IPS DF 6.9 (cell line): Measurements from ENCODE around the gene CCDC61.

ENCODE experiments used
- DNase-seq: peaks from one replicate; pipeline ENCODE4 v3.0.0-alpha.2; 2013; ENCODE audit warnings: low read depth, low spot score
- H3K27ac ChIP-seq: one replicate; pipeline ENCODE4 v1.5.1; 2013; ENCODE audit warnings: low read length, control low read depth
- H3K27me3 ChIP-seq: 2 replicates; pipeline ENCODE4 v1.6.1; 2013; ENCODE audit warnings: mild to moderate bottlenecking, low read length; ENCODE audit not compliant: control insufficient read depth, insufficient read depth
- H3K36me3 ChIP-seq: 2 replicates; pipeline ENCODE4 v1.6.1; 2013; ENCODE audit warnings: low read length; ENCODE audit not compliant: control insufficient read depth, insufficient read depth
- H3K4me1 ChIP-seq: 2 replicates; pipeline ENCODE4 v1.6.1; 2013; ENCODE audit warnings: low read length; ENCODE audit not compliant: control insufficient read depth, insufficient read depth
- H3K4me3 ChIP-seq: 2 replicates; pipeline ENCODE4 v1.5.1; 2013; ENCODE audit warnings: mild to moderate bottlenecking, low read length
- H3K9me3 ChIP-seq: 2 replicates; pipeline ENCODE4 v1.6.1; 2013; ENCODE audit warnings: low read length, inconsistent platforms; ENCODE audit not compliant: control insufficient read depth, insufficient read depth
- WGBS: extraction: QIAGEN DNeasy Blood & Tissue Kit; methylation state at CpG from one replicate; pipeline ENCODE4 v1.1.7; 2013; ENCODE audit warnings: mixed read lengths, missing lambda C conversion rate; ENCODE audit not compliant: insufficient read length, insufficient coverage; 5-methylcytosine and 5-hydroxymethylcytosine counted together

CCDC61 gene

DNA sequence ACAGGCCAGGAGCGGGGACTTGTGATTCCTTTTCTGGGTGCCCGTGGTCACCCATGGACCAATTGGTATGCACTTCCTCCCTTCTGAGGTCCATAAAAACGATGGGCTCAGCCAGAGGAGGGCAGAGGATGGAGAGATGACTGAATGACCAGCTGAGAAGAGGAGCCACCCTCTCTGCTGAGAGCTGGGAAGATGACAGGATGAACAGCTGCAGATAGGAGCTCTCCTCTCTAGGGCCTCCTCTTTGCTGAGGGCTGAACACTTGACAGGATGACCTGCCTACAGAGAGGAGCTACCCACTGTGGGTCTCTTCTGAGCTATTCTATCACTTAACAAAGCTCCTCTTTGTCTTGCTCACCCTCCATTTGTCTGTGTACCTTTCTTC, 41.5 kb downstream of the CCDC61 start:
- no peak overlapping the region for H3K27ac ChIP-seq

DNA sequence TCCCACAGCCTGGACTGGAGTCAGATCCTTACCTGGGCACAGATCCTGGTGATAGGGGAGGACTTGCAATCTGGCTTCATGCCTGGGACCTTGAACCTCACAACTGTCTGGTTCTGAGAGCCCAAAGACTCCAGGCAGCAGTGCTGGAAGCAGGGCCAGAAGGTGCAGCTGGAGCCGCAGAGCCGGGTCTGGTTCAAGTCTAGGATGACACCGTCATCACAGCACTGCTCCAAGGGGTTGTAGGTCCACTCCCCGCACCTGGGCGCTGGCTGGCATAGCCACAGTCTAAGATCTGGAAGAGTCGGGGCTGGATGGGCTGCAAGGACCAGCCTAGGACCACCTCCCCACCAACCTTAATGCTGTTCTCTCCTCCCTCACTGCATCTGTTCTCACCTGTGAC, 44.9 kb downstream of the CCDC61 start:
- no CpG with 5 or more reads among the region's 6 CpGs for WGBS
- no peaks in the 10 kb centered on the region; the same call in 1 of the 2 replicates for H3K4me1 ChIP-seq
- H3K36me3 ChIP-seq, result no peaks in the 10 kb centered on the region; the same call in 1 of the 2 replicates
- no peak for DNase-seq
- no peaks in the 10 kb centered on the region for H3K27me3 ChIP-seq
- no peak overlapping the region for H3K27ac ChIP-seq
- no peak overlapping the region for H3K4me3 ChIP-seq
- H3K9me3 ChIP-seq, result no peaks in the 10 kb centered on the region; the same call in 1 of the 2 replicates

More for the DNA sequence above, 41.5 kb downstream of the CCDC61 start:
- Histone ChIP-seq H3K36me3 (no peaks in the 10 kb centered on the region; the same call in 1 of the 2 replicates), H3K9me3 (no peaks in the 10 kb centered on the region), H3K4me1 (no peaks in the 10 kb centered on the region; the same call in 1 of the 2 replicates), H3K27me3 (no peaks in the 10 kb centered on the region), H3K4me3 (no peak overlapping the region)
- DNase-seq, result no peak
- no CpG with 5 or more reads among the region's 3 CpGs for WGBS

DNA sequence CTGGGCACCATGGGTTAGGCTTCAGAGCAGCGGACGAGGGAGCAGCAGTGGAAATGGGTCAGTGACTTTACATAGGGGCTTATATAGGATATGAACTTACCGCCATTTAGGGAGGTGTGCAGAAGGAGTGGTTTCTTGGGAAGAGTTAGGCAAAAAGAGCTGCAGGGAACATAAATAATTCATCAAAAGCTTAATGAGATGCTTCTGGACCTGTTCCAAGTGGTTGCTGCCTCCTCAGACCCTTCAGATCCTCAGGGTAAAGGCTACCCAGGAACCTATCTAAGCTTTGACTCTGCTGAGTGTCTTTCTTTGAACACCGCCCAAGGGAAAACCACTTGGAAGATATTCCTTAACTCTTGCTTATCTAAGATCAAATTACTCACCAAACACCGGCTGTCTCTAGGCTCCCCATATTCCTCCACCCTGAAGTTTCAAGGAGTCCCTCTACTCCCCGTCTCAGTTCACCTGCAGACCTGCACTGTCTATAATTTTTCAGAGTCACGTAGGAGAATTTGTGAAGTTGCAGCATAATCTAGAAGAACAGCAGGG, 45.8 kb downstream of the CCDC61 start, which contains the start of gene IGFL4:
IGFL4 (minus strand) TSS at position 51 of the 549 bp plus-strand sequence; CDS start at position 11, 40 bp downstream.
- Histone ChIP-seq H3K4me1 (no peaks in the 10 kb centered on the region; the same call in 1 of the 2 replicates), H3K9me3 (no peaks in the 10 kb centered on the region; the same call in 1 of the 2 replicates), H3K27ac (no peak within 1 kb of the TSS), H3K36me3 (no peaks in the 10 kb centered on the region), H3K27me3 (no peaks in the 10 kb centered on the region), H3K4me3 (no peak within 1 kb of the TSS)
- no CpG with 5 or more reads among the region's 7 CpGs for WGBS
- no peak for DNase-seq

DNA sequence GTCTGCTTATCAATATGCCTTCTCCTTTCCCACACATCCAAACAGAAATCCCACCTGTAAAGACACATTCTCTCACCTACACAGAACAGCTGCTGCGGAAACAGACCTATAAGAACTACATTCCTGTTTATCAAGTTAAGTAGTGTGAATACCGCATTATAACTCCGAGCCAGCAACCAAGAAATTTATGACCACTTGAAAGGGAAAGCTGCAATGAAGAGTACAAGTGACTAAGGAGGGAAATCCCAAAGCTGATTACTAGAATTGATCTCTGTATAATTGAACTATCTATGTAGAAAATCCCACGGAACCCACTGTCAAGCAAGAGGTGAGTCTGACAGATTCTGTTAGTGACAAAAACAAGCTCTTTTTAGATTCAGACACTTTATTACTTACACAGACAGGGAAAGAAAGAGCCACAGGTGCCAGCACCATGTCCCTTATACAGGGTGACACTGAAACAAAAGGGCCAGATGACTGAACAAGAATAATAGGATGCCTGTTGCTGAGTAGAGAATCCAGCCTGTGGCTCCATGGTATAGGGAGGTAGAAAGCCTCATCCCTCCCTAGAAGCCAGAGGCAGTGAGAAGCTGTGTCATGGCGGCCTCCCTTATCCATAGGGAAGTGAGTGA, 47.1 kb downstream of the CCDC61 start:
- H3K36me3 ChIP-seq, result no peaks in the 10 kb centered on the region
- DNase-seq, result no peak
- no peak overlapping the region for H3K27ac ChIP-seq
- H3K9me3 ChIP-seq, result no peaks in the 10 kb centered on the region; the same call in 1 of the 2 replicates
- H3K4me3 ChIP-seq, result no peak overlapping the region
- H3K4me1 ChIP-seq, result no peaks in the 10 kb centered on the region
- no peaks in the 10 kb centered on the region for H3K27me3 ChIP-seq
- whole genome bisulfite sequencing, result no CpG with 5 or more reads among the region's 5 CpGs

DNA sequence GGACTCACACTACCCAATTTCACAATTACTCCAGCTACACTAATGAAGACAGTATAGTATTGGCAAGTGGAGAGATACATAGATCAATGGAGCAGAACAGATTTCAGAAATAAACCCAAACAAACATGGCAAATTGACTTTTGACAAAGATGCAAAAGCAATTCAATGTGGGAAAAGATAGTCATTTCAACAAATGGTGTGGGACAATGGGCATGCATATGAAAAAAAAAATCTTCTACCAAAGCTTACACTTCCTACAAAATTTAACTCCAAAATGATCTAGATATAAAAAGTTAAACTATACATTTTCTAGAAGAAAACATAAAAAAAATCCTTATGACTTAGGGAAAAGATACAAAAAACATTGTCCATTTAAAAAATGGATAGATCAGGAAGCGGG, 48.3 kb downstream of the CCDC61 start:
- no peaks in the 10 kb centered on the region; the same call in 1 of the 2 replicates for H3K9me3 ChIP-seq
- no peaks in the 10 kb centered on the region for H3K4me1 ChIP-seq
- DNase-seq, result no peak
- WGBS, result no CpG with 5 or more reads among the region's 1 CpG
- no peak overlapping the region for H3K27ac ChIP-seq
- H3K36me3 ChIP-seq, result no peaks in the 10 kb centered on the region
- H3K27me3 ChIP-seq, result no peaks in the 10 kb centered on the region
- no peak overlapping the region for H3K4me3 ChIP-seq

DNA sequence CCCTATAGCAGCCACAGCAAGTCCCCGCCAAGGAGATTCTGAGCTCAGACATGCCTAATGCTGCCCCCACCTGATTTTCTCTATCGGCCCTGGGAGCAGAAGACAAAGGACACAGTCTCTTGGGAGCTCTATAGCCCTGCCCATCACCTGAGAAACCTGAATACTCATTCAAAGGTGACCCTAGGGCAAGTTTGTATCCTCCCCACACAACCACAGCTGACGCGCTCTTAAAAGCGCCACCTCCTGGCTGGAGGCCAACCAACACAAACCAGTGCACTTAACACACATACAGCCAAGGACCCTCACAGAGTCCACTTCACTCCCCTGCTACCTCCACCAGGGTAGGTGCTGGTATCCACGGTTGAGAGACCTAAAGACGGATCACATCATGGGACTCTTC, 54.3 kb downstream of the CCDC61 start:
- no CpG with 5 or more reads among the region's 7 CpGs for WGBS
- Histone ChIP-seq H3K9me3 (no peaks in the 10 kb centered on the region; the same call in 1 of the 2 replicates), H3K4me3 (no peak overlapping the region), H3K27ac (no peak overlapping the region), H3K4me1 (no peaks in the 10 kb centered on the region), H3K27me3 (no peaks in the 10 kb centered on the region), H3K36me3 (no peaks in the 10 kb centered on the region)
- DNase-seq, result peak; percentile 55

DNA sequence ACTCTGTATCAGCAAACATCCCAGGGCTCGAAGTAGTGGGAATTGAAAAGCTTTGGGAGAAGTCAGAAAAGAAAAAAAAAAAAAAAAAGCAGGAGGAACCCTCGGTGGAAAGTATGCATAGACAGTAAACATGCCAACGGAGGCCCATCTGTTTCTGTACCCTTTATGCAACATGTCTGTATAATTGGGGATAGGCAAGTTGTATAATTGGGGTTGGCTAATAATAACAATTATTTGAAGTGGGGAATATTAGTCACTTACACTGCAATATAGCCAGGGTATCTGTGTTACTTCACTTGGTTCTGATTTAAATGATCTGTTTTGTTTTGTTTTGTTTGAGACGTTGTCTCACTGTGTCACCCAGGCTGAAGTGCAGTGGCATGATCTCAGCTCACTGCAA, 57.6 kb downstream of the CCDC61 start:
- Histone ChIP-seq H3K9me3 (no peaks in the 10 kb centered on the region), H3K27me3 (no peaks in the 10 kb centered on the region), H3K4me1 (no peaks in the 10 kb centered on the region), H3K4me3 (no peak overlapping the region), H3K36me3 (no peaks in the 10 kb centered on the region), H3K27ac (no peak overlapping the region)
- no CpG with 5 or more reads among the region's 4 CpGs for WGBS
- no peak for DNase-seq

DNA sequence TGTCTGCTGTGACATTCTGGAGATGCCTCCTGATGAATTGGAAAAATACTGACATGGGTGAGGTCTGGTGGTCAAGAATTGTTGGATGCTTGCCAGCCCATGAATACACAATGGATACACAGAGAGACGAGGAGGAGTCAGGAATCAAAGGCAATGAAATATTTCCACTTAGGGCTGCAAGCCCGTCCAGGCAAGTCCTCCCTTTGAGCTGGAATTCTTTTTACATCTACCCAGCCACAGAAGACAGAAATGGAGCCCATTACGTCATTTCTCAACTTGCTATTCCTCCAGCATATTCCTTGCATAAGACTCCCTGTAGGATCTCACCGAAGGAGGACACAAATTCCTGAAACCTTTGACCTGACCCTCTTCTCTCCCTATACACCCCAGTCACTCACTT, 61.3 kb downstream of the CCDC61 start:
- H3K36me3 ChIP-seq, result no peaks in the 10 kb centered on the region
- H3K9me3 ChIP-seq, result peaks cover 2% of the 10 kb centered on the region; the same call in 1 of the 2 replicates
- no peaks in the 10 kb centered on the region for H3K27me3 ChIP-seq
- no peak for DNase-seq
- WGBS, result no CpG with 5 or more reads among the region's 4 CpGs
- no peaks in the 10 kb centered on the region for H3K4me1 ChIP-seq
- H3K27ac ChIP-seq, result no peak overlapping the region
- H3K4me3 ChIP-seq, result no peak overlapping the region

DNA sequence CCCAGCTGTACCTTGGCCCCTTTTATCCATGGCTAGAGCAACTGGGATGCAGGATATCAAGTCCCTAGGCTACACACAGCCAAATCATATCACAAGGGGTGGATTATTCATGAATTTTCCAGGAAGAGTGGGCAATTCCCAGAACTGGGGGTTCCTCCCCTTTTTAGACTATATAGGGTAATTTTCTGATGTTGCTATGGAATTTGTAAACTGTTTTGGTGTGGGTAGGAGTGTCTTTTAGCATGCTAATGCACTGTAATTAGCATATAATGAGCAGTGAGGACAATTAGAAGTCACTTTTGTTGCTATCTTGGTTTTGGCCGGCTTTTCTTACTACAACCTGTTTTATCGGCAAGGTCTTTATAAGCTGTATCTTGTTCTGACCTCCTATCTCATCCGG, 63.5 kb downstream of the CCDC61 start:
- Histone ChIP-seq H3K27me3 (no peaks in the 10 kb centered on the region), H3K4me1 (no peaks in the 10 kb centered on the region), H3K36me3 (no peaks in the 10 kb centered on the region), H3K9me3 (peaks cover 2% of the 10 kb centered on the region; the same call in 1 of the 2 replicates), H3K27ac (no peak overlapping the region), H3K4me3 (no peak overlapping the region)
- no CpG with 5 or more reads among the region's 3 CpGs for WGBS
- no peak for DNase-seq

DNA sequence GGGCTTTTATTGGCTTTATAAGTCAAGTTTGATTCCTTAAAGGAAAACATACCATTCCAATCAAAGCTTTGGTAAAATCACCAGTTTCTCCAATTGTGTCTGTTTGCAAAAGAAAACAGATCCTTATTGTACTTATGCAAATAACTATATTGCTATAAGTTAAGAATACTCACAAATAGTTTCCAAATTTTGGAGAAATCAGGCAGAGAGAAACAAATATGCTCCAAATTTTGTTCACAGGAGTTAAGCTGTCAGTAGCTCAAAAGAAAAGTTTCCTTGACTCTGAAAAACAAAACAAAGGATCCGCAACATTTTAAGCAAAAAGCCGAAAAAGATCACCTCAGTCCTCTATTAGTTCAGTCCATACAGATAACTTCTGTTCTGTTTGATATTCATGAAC, 64.7 kb downstream of the CCDC61 start:
- no peak overlapping the region for H3K27ac ChIP-seq
- H3K9me3 ChIP-seq, result peaks cover 2% of the 10 kb centered on the region; the same call in 1 of the 2 replicates
- H3K4me1 ChIP-seq, result no peaks in the 10 kb centered on the region
- no peak for DNase-seq
- WGBS, result no CpG with 5 or more reads among the region's 2 CpGs
- H3K4me3 ChIP-seq, result no peak overlapping the region
- H3K27me3 ChIP-seq, result no peaks in the 10 kb centered on the region
- no peaks in the 10 kb centered on the region for H3K36me3 ChIP-seq
